Sigmoid colon (tissue), 7 donors: ENCODE results near the gene CCSAP. TPM values are rescaled to one million over a fixed set of nuclear protein-coding genes. Genes with fewer than 3 reads are reported as not detected.

Experiments
- DNase-seq: peaks from one replicate; pipeline ENCODE4 v3.0.0-alpha.2; 2019
- H3K27ac ChIP-seq, 4 donors: fragments of 200-600 bp; sonication (generic); one replicate each; pipeline ENCODE4 v1.5.1; 2016 to 2019; ENCODE audit warnings: mild to moderate bottlenecking in 1 of 4
- H3K27me3 ChIP-seq, 3 donors: fragments of 200-600 bp; sonication (generic); one replicate each; pipeline ENCODE4 v1.5.1; 2019; ENCODE audit warnings: mild to moderate bottlenecking in 1 of 3
- H3K36me3 ChIP-seq, 4 donors: fragments of 200-600 bp; sonication (generic); one replicate each; pipeline ENCODE4 v1.5.1; 2016 to 2019
- H3K4me1 ChIP-seq, 4 donors: fragments of 200-600 bp; sonication (generic); one replicate each; pipeline ENCODE4 v1.5.1; 2017 to 2019
- H3K4me3 ChIP-seq, 4 donors: fragments of 200-600 bp; sonication (generic); one replicate each; pipeline ENCODE4 v1.5.1; 2017 to 2019; ENCODE audit warnings: mild to moderate bottlenecking in 2 of 4, moderate library complexity in 1 of 4
- H3K9me3 ChIP-seq, 4 donors: fragments of 200-600 bp in 3 of 4; sonication (generic) in 3 of 4; one replicate each; pipeline versions ENCODE4 v1.5.1 to v1.6.1; 2013 to 2019
- CTCF ChIP-seq, 4 experiments: fragments of 450-650 bp in 3 of 4; fragments of 200-600 bp in 1 of 4; IDR thresholded peaks; one replicate each; pipeline ENCODE4 v1.5.1; 2016 to 2019; ENCODE audit warnings: antibody characterized with exemption in 4 of 4, mild to moderate bottlenecking in 3 of 4, moderate library complexity in 2 of 4
- EP300 ChIP-seq, 4 donors: sonication (generic); formaldehyde crosslinking; IDR thresholded peaks; one replicate each; pipeline ENCODE4 v1.6.1; 2017; ENCODE audit warnings: antibody characterized with exemption in 4 of 4
- POLR2A ChIP-seq, 2 donors: fragments of 450-650 bp; IDR thresholded peaks; one replicate each; pipeline ENCODE4 v1.6.1; 2016; ENCODE audit warnings: antibody characterized with exemption in 2 of 2, mild to moderate bottlenecking in 2 of 2, moderate library complexity in 2 of 2
- POLR2AphosphoS5 ChIP-seq, 4 donors: sonication (generic); formaldehyde crosslinking; IDR thresholded peaks; one replicate each; pipeline ENCODE4 v1.6.1; 2017; ENCODE audit warnings: antibody characterized with exemption in 4 of 4
- WGBS, 2 donors: extraction: QIAGEN DNeasy Blood & Tissue Kit; methylation state at CpG; one replicate each; pipeline ENCODE4 v1.1.7; 2013; 5-methylcytosine and 5-hydroxymethylcytosine counted together
- intact Hi-C: fragments of 100-400 bp; cut with DNase I; formaldehyde crosslinking; loops from one replicate; pipeline ENCODE4 v1.15.1; 2023
- polyA plus RNA-seq, 3 donors: library from polyadenylated mRNA; stranded (reverse); fragments of 200-250 nt; gene quantifications; one replicate each; pipeline ENCODE4 v1.2.3, GENCODE V29; 2013
- total RNA-seq, 4 donors: library from RNA; depleted of rRNA; stranded (reverse); fragments of >200 nt; gene quantifications; one replicate each; pipeline ENCODE4 v1.1.0, GENCODE V29; 2016
- donor health status: healthy with polysubstance abuse.
- donor health status: Bipolar disorder and iron deficiency.
- donor health status: healthy.

The CCSAP gene
- total and polyA plus RNA-seq, 7 donors = 0.60 to 6.1 (median 3.8) TPM

DNA sequence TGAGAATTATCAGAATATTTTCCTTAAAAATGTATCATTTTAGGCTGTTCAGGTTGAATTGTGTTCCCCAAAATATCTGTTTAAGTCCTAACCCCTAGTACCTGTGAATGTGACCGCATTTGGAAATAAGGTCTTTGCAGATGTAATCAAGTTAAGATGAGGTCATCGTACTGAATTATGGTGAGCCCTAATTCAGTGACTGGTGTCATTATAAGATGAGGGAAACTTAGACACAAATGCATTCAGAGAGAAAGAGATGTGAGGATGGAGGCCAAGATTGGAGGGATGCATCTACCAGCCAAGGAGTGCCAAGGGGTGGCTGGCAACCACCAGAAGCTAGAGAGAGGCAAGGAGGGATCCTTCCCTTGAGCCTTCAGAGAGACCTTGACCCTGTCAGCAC, 67.8 kb downstream of the CCSAP start:
- TF ChIP-seq CTCF (IDR thresholded peaks at IDR 0.05) (no peak), EP300 (IDR thresholded peaks at IDR 0.05) (no peak)
- Histone ChIP-seq H3K36me3 (no peaks in the 10 kb centered on the region), H3K27ac (peak overlapping the region in 1 of 4 donors; percentile 82), H3K4me3 (no peak overlapping the region), H3K4me1 (peaks cover 0 to 53% (median 44%) of the 10 kb centered on the region in 4 donors), H3K9me3 (no peaks in the 10 kb centered on the region), H3K27me3 (no peaks in the 10 kb centered on the region)
- WGBS, 2 donors = 84 to 95% methylated on average over 2 of the region's 2 CpGs
- intact Hi-C loops = no loop called here
- DNase-seq = no peak

DNA sequence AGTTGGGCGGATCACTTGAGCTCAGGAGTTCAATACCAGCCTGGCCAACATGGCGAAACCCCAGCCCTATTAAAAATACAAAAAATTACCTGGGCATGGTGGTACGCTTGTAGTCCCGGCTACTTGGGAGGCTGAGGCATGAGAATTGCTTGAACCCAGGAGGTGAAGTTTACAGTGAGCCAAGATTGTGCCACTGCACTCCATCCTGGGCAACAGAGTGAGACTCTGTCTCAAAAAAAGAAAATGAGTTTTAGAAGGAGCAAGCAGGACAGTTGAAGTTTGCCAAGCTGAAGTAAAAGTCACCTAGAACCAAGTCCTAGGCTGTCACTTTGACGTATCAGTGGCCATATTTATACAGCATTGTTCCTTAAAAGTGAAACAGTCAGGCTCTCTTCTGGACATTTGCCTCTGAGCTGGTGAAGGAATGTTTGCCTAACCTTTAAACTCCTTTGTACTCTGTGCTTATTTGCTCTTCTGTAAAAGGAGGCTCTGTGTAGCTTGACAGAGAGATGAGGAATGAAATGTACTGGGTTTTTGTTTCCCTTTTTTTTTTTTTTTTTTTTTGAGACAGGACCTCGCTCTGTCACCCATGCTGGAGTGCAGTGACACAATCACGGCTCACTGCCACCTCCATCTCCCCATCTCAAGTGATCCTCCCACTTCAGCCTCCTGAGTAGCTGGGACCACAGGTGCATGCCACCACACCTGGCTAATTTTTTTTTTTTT, 69.2 kb downstream of the CCSAP start:
- no peak for TF ChIP-seq POLR2AphosphoS5 (IDR thresholded peaks at IDR 0.05)
- no peak for TF ChIP-seq CTCF (IDR thresholded peaks at IDR 0.05)
- TF ChIP-seq EP300 (IDR thresholded peaks at IDR 0.05) = no peak
- no peak for TF ChIP-seq POLR2A (IDR thresholded peaks at IDR 0.05)
- Histone ChIP-seq H3K4me1 (peaks cover 0 to 51% (median 48%) of the 10 kb centered on the region in 4 donors), H3K4me3 (no peak overlapping the region), H3K9me3 (no peaks in the 10 kb centered on the region), H3K27ac (peak overlapping the region in 3 of 4 donors; percentile 39 to 87 (median 82)), H3K27me3 (no peaks in the 10 kb centered on the region), H3K36me3 (no peaks in the 10 kb centered on the region)
- WGBS, 2 donors = 38 to 74% methylated on average over 7 of the region's 7 CpGs
- intact Hi-C loops = loop anchor here (5.0 kb wide), 1 partner anchor 69 kb away; the partner anchor contains the start of gene CCSAP
- no peak for DNase-seq

- H3K4me3 ChIP-seq = peak overlapping the region; percentile 49 to 93 (median 74)
- intact Hi-C loops = loop anchor here (5.0 kb wide), 1 partner anchor 70 kb away; the partner anchor contains the start of gene CCSAP
- no peaks in the 10 kb centered on the region for H3K27me3 ChIP-seq
- WGBS, 2 donors = 42 to 54% methylated on average over 11 of the region's 11 CpGs
- peak overlapping the region; percentile 82 to 89 (median 85) for H3K27ac ChIP-seq
- TF ChIP-seq EP300 (IDR thresholded peaks at IDR 0.05) (no peak), CTCF (IDR thresholded peaks at IDR 0.05) (no peak), POLR2AphosphoS5 (IDR thresholded peaks at IDR 0.05) (no peak)
- no peaks in the 10 kb centered on the region for H3K9me3 ChIP-seq
- DNase-seq = no peak
- H3K36me3 ChIP-seq = no peaks in the 10 kb centered on the region
- H3K4me1 ChIP-seq = peaks cover 0 to 47% (median 47%) of the 10 kb centered on the region in 4 donors
These were observed 70.4 kb downstream of the CCSAP start for GRCh38 chr1:229272164-229273158.

DNA sequence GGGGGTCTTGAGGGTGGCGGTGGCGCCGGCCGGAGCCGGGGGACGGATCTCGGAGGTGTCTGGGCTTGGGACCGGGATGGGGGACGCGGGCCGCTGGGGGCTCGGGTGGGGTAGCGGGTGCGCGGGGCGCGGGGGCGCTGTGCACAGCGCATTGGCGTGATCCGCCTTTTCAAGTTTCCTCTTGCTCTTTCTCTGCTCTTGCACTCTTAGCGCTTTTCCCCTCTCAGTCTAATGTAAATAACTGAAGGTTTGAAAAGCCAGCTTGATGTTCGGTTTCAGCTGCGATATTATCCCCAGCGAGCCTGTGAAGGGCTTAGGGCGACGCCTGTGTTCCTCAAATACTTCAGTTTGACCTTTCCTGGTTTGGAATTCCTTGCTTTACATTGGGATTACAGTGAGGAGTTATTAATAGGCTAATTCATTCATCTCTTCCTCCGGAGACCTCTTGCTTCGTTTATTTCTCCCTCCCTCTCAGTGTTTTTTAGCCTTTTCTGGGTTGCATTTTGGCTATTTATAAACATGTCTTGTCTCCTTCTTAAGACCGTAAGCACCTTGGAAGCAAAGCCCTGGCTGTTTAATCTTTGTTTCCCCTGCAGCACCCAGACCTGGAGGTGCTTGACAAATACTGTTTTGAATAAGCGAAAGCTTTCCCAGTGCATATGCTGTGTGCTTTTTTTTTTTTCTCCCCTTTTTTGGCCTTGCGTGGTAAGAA, 71.2 kb downstream of the CCSAP start:
- H3K9me3 ChIP-seq = no peaks in the 10 kb centered on the region
- no peak for TF ChIP-seq POLR2AphosphoS5 (IDR thresholded peaks at IDR 0.05)
- no peak for TF ChIP-seq CTCF (IDR thresholded peaks at IDR 0.05)
- no peak for TF ChIP-seq EP300 (IDR thresholded peaks at IDR 0.05)
- TF ChIP-seq POLR2A (IDR thresholded peaks at IDR 0.05) = no peak
- no peaks in the 10 kb centered on the region for H3K27me3 ChIP-seq
- H3K36me3 ChIP-seq = no peaks in the 10 kb centered on the region
- H3K4me1 ChIP-seq = peaks cover 0 to 47% (median 47%) of the 10 kb centered on the region in 4 donors
- intact Hi-C loops = loop anchor here (5.0 kb wide), 1 partner anchor 71 kb away; the partner anchor contains the start of gene CCSAP
- H3K27ac ChIP-seq = peak overlapping the region; percentile 82 to 89 (median 85)
- WGBS, 2 donors = 1% methylated on average over 32 of the region's 32 CpGs
- DNase-seq = no peak
- peak overlapping the region; percentile 49 to 93 (median 74) for H3K4me3 ChIP-seq
